Adrenal gland (tissue), 5 donors: ENCODE data around the gene SLC35G2.

Experiments used
- POLR2A ChIP-seq, 2 donors: fragments of 450-650 bp; IDR thresholded peaks; one replicate each; pipeline ENCODE4 v1.6.1; 2017; ENCODE audit warnings: antibody characterized with exemption in 2 of 2, mild to moderate bottlenecking in 2 of 2, moderate library complexity in 1 of 2
- TF ChIP-seq, protein P1 (sequence below), 6 experiments: fragments of 450-650 bp in 4 of 6; fragments of 200-600 bp in 2 of 6; sonication (generic) in 1 of 6; IDR thresholded peaks; 1 replicate in 5 of 6; 2 replicates in 1 of 6; pipeline versions ENCODE4 v1.5.1 to v1.8.0; 2016 to 2021; ENCODE audit warnings: antibody characterized with exemption in 6 of 6, mild to moderate bottlenecking in 2 of 6, moderate library complexity in 1 of 6
- donor health status: DM: no; HTN: no; CAD: no.

DNA sequence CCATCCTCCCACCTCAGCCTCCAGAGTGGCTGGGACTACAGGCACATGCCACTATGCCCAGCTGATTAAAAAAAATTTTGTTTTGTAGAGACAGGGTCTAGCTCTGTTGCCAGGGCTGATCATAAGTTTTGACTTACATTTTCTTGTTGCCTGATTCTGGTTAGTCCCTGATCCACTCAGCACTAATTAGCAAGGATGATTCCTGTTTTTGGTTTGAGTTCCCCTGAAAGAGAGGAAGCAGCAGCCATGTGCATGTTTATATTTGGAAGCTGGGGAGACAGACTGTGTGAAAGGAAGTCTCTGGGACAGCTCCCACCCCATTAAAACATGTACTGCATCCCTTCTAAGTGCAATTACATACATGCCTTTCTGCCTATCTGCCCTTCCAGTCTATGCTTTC lies 39.5 kb downstream of the SLC35G2 start:
- TF ChIP-seq, protein P1, sequence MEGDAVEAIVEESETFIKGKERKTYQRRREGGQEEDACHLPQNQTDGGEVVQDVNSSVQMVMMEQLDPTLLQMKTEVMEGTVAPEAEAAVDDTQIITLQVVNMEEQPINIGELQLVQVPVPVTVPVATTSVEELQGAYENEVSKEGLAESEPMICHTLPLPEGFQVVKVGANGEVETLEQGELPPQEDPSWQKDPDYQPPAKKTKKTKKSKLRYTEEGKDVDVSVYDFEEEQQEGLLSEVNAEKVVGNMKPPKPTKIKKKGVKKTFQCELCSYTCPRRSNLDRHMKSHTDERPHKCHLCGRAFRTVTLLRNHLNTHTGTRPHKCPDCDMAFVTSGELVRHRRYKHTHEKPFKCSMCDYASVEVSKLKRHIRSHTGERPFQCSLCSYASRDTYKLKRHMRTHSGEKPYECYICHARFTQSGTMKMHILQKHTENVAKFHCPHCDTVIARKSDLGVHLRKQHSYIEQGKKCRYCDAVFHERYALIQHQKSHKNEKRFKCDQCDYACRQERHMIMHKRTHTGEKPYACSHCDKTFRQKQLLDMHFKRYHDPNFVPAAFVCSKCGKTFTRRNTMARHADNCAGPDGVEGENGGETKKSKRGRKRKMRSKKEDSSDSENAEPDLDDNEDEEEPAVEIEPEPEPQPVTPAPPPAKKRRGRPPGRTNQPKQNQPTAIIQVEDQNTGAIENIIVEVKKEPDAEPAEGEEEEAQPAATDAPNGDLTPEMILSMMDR (IDR thresholded peaks at IDR 0.05), result no peak
- no peak for TF ChIP-seq POLR2A (IDR thresholded peaks at IDR 0.05)
